GM18870 (cell line): ENCODE measurements around the gene SUN2.

Experiments used
- ATAC-seq: cut with Tn5 transposase; IDR thresholded peaks from one replicate; pipeline ENCODE4 v1.9.1; 2021; ENCODE audit warnings: moderate library complexity; ENCODE audit not compliant: unreplicated experiment

The SUN2 gene

GRCh38 chr22:38737302-38738060 is 18.3 kb downstream of the SUN2 start:
- ATAC-seq: no peak

- ATAC-seq: no peak
Observed at GRCh38 chr22:38736257-38736570, 19.6 kb downstream of the SUN2 start.

- no peak for ATAC-seq
Observed at GRCh38 chr22:38735465-38736256, 20.1 kb downstream of the SUN2 start.

GRCh38 chr22:38735126-38735464 is 20.7 kb downstream of the SUN2 start:
- no peak for ATAC-seq

- no peak for ATAC-seq
Observed at GRCh38 chr22:38734421-38735100, 21.2 kb downstream of the SUN2 start.

- ATAC-seq: no peak
Observed at GRCh38 chr22:38733724-38734381, 21.9 kb downstream of the SUN2 start.

- no peak for ATAC-seq
Observed at GRCh38 chr22:38733329-38733723, 22.5 kb downstream of the SUN2 start.

GRCh38 chr22:38732251-38732815 is 23.5 kb downstream of the SUN2 start:
- ATAC-seq: no peak

GRCh38 chr22:38731703-38732161 is 24.1 kb downstream of the SUN2 start:
- no peak for ATAC-seq

- no peak for ATAC-seq
Observed at GRCh38 chr22:38730411-38730871, 25.4 kb downstream of the SUN2 start.

- no peak for ATAC-seq
Observed at GRCh38 chr22:38729946-38730345, 25.9 kb downstream of the SUN2 start.

- no peak for ATAC-seq
Observed at GRCh38 chr22:38728871-38729796, 26.7 kb downstream of the SUN2 start.

GRCh38 chr22:38727530-38728451 is 28.0 kb downstream of the SUN2 start:
- no peak for ATAC-seq

GRCh38 chr22:38727123-38727522 is 28.7 kb downstream of the SUN2 start:
- no peak for ATAC-seq

GRCh38 chr22:38725900-38726655 is 29.7 kb downstream of the SUN2 start:
- no peak for ATAC-seq

- ATAC-seq: no peak
Observed at GRCh38 chr22:38724926-38725571, 30.7 kb downstream of the SUN2 start.

- ATAC-seq: no peak
Observed at GRCh38 chr22:38724176-38724575, 31.6 kb downstream of the SUN2 start.

GRCh38 chr22:38721551-38721950 is 34.2 kb downstream of the SUN2 start:
- ATAC-seq: no peak
